ENCODE results near the gene SIRT4.
A peak's percentile ranks its signal among the peaks of the same experiment; 100 is the strongest.

The SIRT4 gene

GRCh38 chr12:120356567-120357030 lies 54.5 kb downstream of the SIRT4 start:
- no peak overlapping the region for H3K4me3 ChIP-seq (ENCODE audit: control insufficient read depth, low read depth, low read length)
- peak; percentile 88 for TF ChIP-seq CTCF (IDR thresholded peaks at IDR 0.05; ENCODE audit: control insufficient read depth, insufficient read depth, low read depth, low read length, missing control alignments)
- DNase-seq (ENCODE audit: low read depth), result peak; percentile 60

- no peak overlapping the region for H3K4me3 ChIP-seq (ENCODE audit: control insufficient read depth, low read depth, low read length)
- DNase-seq (ENCODE audit: low read depth), result no peak
Measured at GRCh38 chr12:120357104-120357503, 55.0 kb downstream of the SIRT4 start.

GRCh38 chr12:120358412-120359100 lies 56.4 kb downstream of the SIRT4 start:
- TF ChIP-seq CTCF (IDR thresholded peaks at IDR 0.05; ENCODE audit: control insufficient read depth, insufficient read depth, low read depth, low read length, missing control alignments), result no peak
- no peak for DNase-seq (ENCODE audit: low read depth)
- no peak overlapping the region for H3K4me3 ChIP-seq (ENCODE audit: control insufficient read depth, low read depth, low read length)

More at GRCh38 chr12:120357104-120357503, 55.0 kb downstream of the SIRT4 start:
- TF ChIP-seq CTCF (IDR thresholded peaks at IDR 0.05; ENCODE audit: control insufficient read depth, insufficient read depth, low read depth, low read length, missing control alignments), result no peak

- no peak for DNase-seq (ENCODE audit: low read depth)
- no peak for TF ChIP-seq CTCF (IDR thresholded peaks at IDR 0.05; ENCODE audit: control insufficient read depth, insufficient read depth, low read depth, low read length, missing control alignments)
- H3K4me3 ChIP-seq (ENCODE audit: control insufficient read depth, low read depth, low read length), result no peak overlapping the region
Measured at GRCh38 chr12:120359128-120359527, 57.0 kb downstream of the SIRT4 start.

GRCh38 chr12:120361506-120362208 lies 59.5 kb downstream of the SIRT4 start:
- no peak overlapping the region; the same call in 1 of the 2 replicates for H3K4me3 ChIP-seq (ENCODE audit: control insufficient read depth, low read depth, low read length)
- TF ChIP-seq CTCF (IDR thresholded peaks at IDR 0.05; ENCODE audit: control insufficient read depth, insufficient read depth, low read depth, low read length, missing control alignments), result no peak

More at GRCh38 chr12:120361506-120362208, 59.5 kb downstream of the SIRT4 start:
- no peak for DNase-seq (ENCODE audit: low read depth)

Measured in AG09309 (cell line).